GM19025 (cell line): Measurements from ENCODE around the gene MVP.

Source experiments
- ATAC-seq: cut with Tn5 transposase; IDR thresholded peaks from one replicate; pipeline ENCODE4 v1.9.1; 2021; ENCODE audit warnings: mild to moderate bottlenecking, low read depth, moderate library complexity; ENCODE audit not compliant: unreplicated experiment

The MVP gene

GRCh38 chr16:29840240-29840639, 20.0 kb downstream of the MVP start:
- ATAC-seq, result no peak

- no peak for ATAC-seq
Measured at GRCh38 chr16:29841631-29842030, 21.4 kb downstream of the MVP start.

- ATAC-seq, result no peak
Measured at GRCh38 chr16:29842732-29843346, 22.6 kb downstream of the MVP start.

GRCh38 chr16:29843931-29844330, 23.7 kb downstream of the MVP start:
- ATAC-seq, result no peak

GRCh38 chr16:29844575-29845331, 24.5 kb downstream of the MVP start:
- ATAC-seq, result no peak

- ATAC-seq, result no peak
Measured at GRCh38 chr16:29845656-29846055, 25.4 kb downstream of the MVP start.

DNA sequence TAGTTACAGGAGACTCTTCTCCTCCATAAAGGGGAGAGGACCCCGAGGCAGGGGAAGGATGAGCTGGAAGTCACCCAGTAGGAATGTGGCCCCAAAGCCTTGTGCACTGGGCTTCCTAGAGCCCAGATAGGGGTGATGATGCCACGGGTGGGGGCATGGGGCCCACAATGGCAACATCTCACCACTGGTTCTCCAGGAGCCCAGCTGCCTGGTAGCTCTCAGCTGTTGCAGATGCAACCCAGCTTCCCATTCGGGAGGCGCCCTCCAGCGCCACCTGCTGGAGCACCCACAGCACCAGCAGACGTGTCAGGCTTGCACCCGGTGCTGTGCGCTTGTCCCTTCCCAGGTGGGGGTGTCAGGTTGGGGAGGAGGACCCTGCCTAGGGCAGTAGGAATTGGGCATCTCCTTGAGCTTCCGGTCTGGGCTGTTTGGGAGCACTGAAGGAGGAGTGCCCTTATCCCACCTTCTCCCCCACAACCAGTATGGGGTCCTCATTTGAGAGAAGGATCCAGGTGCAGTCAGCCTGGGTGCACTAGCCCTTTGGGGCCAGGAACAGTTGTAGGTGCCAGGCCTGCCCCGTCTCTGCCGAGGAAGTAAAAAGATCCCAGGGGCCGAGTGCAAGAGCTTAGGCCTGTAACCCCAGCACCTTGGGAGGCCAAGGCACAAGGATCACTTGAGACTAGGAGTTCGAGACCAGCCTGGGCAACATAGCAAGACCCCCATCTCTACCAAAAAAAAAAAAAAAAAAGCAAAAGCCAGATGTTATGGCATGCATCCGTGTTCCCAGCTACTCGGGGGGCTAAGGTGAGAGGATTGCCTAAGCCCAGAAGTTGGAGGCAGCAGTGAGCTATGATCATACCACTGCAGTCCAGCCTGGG, 28.4 kb downstream of the MVP start:
- no peak for ATAC-seq

- ATAC-seq, result no peak
Measured at GRCh38 chr16:29849505-29849904, 29.2 kb downstream of the MVP start.

- no peak for ATAC-seq
Measured at GRCh38 chr16:29850998-29851397, 30.7 kb downstream of the MVP start.

GRCh38 chr16:29852654-29853053, 32.4 kb downstream of the MVP start:
- no peak for ATAC-seq

DNA sequence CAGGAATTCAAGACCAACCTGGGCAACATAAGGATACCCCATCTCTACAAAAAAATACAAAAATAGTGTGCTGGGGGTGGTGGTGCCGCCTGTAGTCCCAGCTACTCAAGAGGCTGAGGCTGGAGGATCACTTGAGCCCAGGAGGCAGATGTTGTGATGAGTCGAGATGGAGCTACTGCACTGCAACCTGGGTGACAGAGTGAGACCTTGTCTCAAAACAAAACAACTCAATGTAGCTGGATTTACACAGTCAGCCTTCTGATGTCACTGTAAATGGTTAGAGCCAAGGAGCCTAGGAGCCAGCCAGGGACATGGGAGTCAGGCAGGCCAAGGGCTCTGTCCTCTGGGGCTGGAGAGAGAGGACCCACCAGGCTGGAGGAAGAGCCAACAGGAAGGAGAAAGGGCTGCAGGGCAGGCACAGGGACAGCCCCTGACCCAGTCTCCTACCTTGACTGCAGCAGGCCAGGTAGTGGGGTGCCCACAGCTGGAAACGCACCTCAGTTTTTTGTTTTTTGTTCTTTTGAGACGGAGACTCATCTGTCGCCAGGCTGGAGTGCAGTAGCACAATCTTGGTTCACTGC, 34.3 kb downstream of the MVP start:
- no peak for ATAC-seq

DNA sequence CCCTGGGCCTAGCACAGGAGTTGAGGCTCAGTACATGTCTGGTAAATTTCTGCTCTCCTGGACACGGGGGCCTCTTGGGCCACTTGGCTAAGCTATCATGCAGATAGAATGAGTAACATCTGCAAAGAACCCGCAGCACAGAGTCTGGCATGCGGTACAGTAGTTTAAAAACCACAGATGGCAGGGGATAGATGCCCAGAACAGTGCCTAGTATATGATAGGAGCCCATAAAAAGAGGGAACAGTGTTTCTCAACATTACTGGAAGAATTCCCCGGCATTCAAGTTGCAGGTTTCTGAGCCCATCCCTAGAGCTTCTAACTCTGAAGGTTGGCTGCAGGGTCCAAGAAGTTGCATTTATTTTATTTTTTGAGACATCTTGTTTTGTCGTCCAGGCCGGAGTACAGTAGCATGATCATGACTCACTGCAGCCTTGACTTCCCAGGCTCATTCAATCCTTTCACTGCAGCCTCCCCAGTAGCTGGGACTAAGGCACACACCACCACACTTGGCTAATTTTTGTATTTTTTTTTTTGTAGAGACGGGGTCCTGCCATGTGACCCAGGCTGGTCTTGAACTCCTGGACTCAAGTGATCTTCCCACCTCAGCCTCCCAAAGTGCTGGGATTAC, 37.0 kb downstream of the MVP start:
- ATAC-seq, result no peak

DNA sequence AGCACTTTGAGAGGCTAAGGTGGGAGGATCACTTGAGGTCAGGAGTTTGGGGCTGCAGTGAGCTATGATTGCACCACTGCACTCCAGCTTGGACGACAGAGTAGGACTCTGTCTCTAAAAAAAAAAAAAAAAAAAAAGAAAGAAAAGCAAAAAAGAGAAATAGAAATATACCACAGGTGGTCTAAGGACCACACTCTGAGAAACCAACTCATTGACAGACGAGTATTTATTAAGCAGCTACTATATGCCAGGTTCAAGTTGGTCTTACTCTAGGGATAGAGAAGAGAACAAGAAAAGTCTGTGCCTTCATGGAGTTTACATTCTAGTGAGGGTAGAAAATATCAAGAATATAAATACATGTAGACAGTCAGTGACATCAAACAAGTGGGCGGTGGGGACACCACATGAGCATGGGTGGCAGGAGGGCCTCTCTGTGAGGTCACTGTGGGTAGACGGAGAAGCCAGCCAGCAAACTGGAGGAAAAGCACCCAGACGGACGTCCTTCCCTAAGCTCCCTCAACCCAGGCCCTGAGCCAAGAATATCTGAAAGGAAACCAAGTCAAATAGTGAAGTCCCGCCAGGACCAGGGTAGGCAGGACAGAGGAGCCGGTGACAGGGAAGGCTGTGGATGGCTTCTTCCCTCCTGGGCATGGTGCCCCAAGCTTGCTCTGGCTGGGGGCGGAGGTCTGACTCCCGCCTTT, 38.0 kb downstream of the MVP start:
- no peak for ATAC-seq

DNA sequence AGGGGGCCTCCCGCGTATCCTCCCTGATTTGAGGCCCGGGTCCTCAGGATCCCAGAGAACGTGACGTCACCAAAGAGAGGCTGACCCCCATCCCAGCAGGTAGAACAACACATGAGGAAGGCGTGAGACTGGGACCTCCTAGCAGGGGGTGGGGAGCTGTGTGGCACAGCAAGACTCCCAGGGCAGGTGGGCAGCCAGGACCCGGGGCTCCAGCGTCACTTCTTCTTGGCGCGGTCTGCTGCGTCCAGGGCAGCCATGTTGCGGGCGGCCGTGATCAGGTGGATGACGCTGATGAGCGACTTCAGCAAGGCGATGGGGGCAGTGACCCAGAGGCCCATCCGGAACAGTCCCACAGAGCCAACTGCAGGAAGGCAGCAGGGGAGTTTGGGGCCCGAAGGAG, 38.7 kb downstream of the MVP start:
- no peak for ATAC-seq

GRCh38 chr16:29860218-29860617, 40.0 kb downstream of the MVP start:
- no peak for ATAC-seq

- peak; percentile 1 for ATAC-seq
Measured at GRCh38 chr16:29862383-29862883, 42.2 kb downstream of the MVP start.

- peak; percentile 92 for ATAC-seq
Measured at GRCh38 chr16:29862884-29863668, 42.8 kb downstream of the MVP start, which contains the start of gene CDIPT. Gene CDIPT, minus strand, starts transcription at chr16:29863226. Its CDS starts 369 bp downstream, at chr16:29862857.

- ATAC-seq, result no peak
Measured at GRCh38 chr16:29863669-29863984, 43.4 kb downstream of the MVP start.

DNA sequence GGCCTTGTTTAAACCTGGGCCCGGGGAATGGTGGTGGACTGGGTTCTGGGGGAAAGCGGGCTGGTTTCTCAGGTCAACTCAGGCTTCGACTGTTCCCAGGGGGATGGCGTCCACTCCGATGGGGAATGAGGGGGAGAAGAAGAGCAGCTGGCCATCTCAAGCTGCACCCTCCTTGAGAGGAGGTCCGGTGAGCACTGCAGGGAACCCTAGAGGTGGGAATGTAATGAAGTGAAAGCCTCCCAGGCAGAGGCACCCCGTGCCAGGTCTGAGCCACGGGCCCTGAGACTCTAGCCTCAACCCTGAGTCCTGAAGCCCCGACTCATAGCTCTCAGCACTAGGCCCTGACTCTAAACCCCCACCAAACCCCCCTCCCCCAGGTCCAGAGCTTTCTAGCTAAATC, 43.9 kb downstream of the MVP start:
- no peak for ATAC-seq
